Effector memory CD8-positive, alpha-beta T cell (primary cell): ENCODE results near the gene PHLPP2.
A peak's percentile ranks its signal among the peaks of the same experiment; 100 is the strongest.

Experiments
- ATAC-seq: fragments of 150-1000 bp; cut with Tn5 transposase; replicated peaks from 2 replicates; pipeline ENCODE4 v1.10.0; 2021; ENCODE audit warnings: mild to moderate bottlenecking, moderate library complexity
- DNase-seq, 3 experiments: peaks; one replicate each; pipeline ENCODE4 v3.0.0; 2021
- H3K27ac Mint-ChIP-seq, 2 donors: one replicate each; pipeline ENCODE4 v1.8.0; 2022; ENCODE audit warnings: mild to moderate bottlenecking in 2 of 2, mixed read lengths in 2 of 2, moderate library complexity in 2 of 2
- H3K27me3 Mint-ChIP-seq, 2 donors: one replicate each; pipeline ENCODE4 v1.8.0; 2022; ENCODE audit warnings: mixed read lengths in 2 of 2
- H3K36me3 Mint-ChIP-seq: one replicate; pipeline ENCODE4 v1.8.0; 2022; ENCODE audit warnings: mild to moderate bottlenecking, moderate library complexity, mixed read lengths; ENCODE audit not compliant: insufficient read depth
- H3K4me1 Mint-ChIP-seq, 2 donors: one replicate each; pipeline ENCODE4 v1.8.0; 2022; ENCODE audit warnings: low read depth in 2 of 2, mixed read lengths in 2 of 2
- H3K4me3 Mint-ChIP-seq, 2 donors: one replicate each; pipeline ENCODE4 v1.8.0; 2022; ENCODE audit warnings: mild to moderate bottlenecking in 2 of 2, mixed read lengths in 2 of 2, moderate library complexity in 2 of 2
- H3K9me3 Mint-ChIP-seq, 2 donors: one replicate each; pipeline ENCODE4 v1.8.0; 2022; ENCODE audit warnings: mixed read lengths in 2 of 2

PHLPP2 gene

GRCh38 chr16:71737501-71737900 is 13.0 kb upstream of the PHLPP2 start:
- Mint-ChIP-seq H3K36me3 (peaks cover 76% of the 10 kb centered on the region), H3K27ac (no peak overlapping the region), H3K4me3 (no peak overlapping the region), H3K27me3 (no peaks in the 10 kb centered on the region), H3K4me1 (no peaks in the 10 kb centered on the region), H3K9me3 (no peaks in the 10 kb centered on the region)
- no peak for ATAC-seq
- DNase-seq, result no peak

GRCh38 chr16:71734511-71734910 is 10.0 kb upstream of the PHLPP2 start:
- Mint-ChIP-seq H3K27me3 (no peaks in the 10 kb centered on the region), H3K4me1 (no peaks in the 10 kb centered on the region), H3K36me3 (peaks cover 67% of the 10 kb centered on the region), H3K4me3 (no peak overlapping the region), H3K27ac (no peak overlapping the region), H3K9me3 (no peaks in the 10 kb centered on the region)
- ATAC-seq (no peak), DNase-seq (no peak)

- Mint-ChIP-seq H3K36me3 (peaks cover 48% of the 10 kb centered on the region), H3K4me3 (no peak overlapping the region), H3K9me3 (no peaks in the 10 kb centered on the region), H3K27me3 (no peaks in the 10 kb centered on the region), H3K27ac (peak overlapping the region in 1 of 2 donors; percentile 36), H3K4me1 (no peaks in the 10 kb centered on the region)
- no peak for ATAC-seq
- no peak for DNase-seq
Measured at GRCh38 chr16:71732587-71732986, 8.1 kb upstream of the PHLPP2 start.

- no peak overlapping the region for H3K4me3 Mint-ChIP-seq
- no peak for ATAC-seq
- no peaks in the 10 kb centered on the region for H3K27me3 Mint-ChIP-seq
- H3K9me3 Mint-ChIP-seq, result no peaks in the 10 kb centered on the region
- H3K36me3 Mint-ChIP-seq, result peaks cover 20% of the 10 kb centered on the region
- no peak for DNase-seq
- peaks cover 5 to 9% of the 10 kb centered on the region in 2 donors for H3K4me1 Mint-ChIP-seq
- peak overlapping the region in 1 of 2 donors; percentile 29 for H3K27ac Mint-ChIP-seq
Measured at GRCh38 chr16:71727551-71728324, 3.2 kb upstream of the PHLPP2 start.

- Mint-ChIP-seq H3K27me3 (no peaks in the 10 kb centered on the region), H3K9me3 (no peaks in the 10 kb centered on the region), H3K4me3 (no peak overlapping the region), H3K27ac (no peak overlapping the region), H3K4me1 (peaks cover 8 to 17% of the 10 kb centered on the region in 2 donors), H3K36me3 (peaks cover 14% of the 10 kb centered on the region)
- no peak for ATAC-seq
- DNase-seq, result no peak
Measured at GRCh38 chr16:71726476-71727315, 2.2 kb upstream of the PHLPP2 start.

- Mint-ChIP-seq H3K27me3 (no peaks in the 10 kb centered on the region), H3K27ac (peak overlapping the region in 1 of 2 donors; percentile 78), H3K9me3 (no peaks in the 10 kb centered on the region), H3K4me3 (peak overlapping the region; percentile 69 to 94), H3K4me1 (peaks cover 8 to 18% of the 10 kb centered on the region in 2 donors), H3K36me3 (peaks cover 7% of the 10 kb centered on the region)
- peak; percentile 69 to 77 (median 74) for DNase-seq
- ATAC-seq, result peak; percentile 82
Measured at GRCh38 chr16:71723537-71724319, 773 bp downstream of the PHLPP2 start.

- Mint-ChIP-seq H3K4me3 (peak overlapping the region; percentile 89 to 94), H3K27ac (peak overlapping the region; percentile 90 to 92), H3K9me3 (no peaks in the 10 kb centered on the region), H3K36me3 (peaks cover 7% of the 10 kb centered on the region), H3K27me3 (no peaks in the 10 kb centered on the region), H3K4me1 (peaks cover 8 to 18% of the 10 kb centered on the region in 2 donors)
- ATAC-seq, result peak; percentile 31
- DNase-seq, result peak; percentile 25 to 46 (median 43)
Measured at GRCh38 chr16:71722801-71723536, 1.5 kb downstream of the PHLPP2 start.

GRCh38 chr16:71721066-71721740 is 3.3 kb downstream of the PHLPP2 start:
- H3K27me3 Mint-ChIP-seq, result no peaks in the 10 kb centered on the region

GRCh38 chr16:71712501-71712900 is 12.0 kb downstream of the PHLPP2 start:
- DNase-seq, result no peak
- Mint-ChIP-seq H3K27me3 (no peaks in the 10 kb centered on the region), H3K27ac (no peak overlapping the region)

More at GRCh38 chr16:71721066-71721740, 3.3 kb downstream of the PHLPP2 start:
- H3K36me3 Mint-ChIP-seq, result peaks cover 6% of the 10 kb centered on the region
- no peaks in the 10 kb centered on the region for H3K9me3 Mint-ChIP-seq
- no peak for ATAC-seq
- no peak overlapping the region for H3K4me3 Mint-ChIP-seq
- no peak for DNase-seq
- H3K4me1 Mint-ChIP-seq, result peaks cover 8 to 25% of the 10 kb centered on the region in 2 donors
- no peak overlapping the region for H3K27ac Mint-ChIP-seq

GRCh38 chr16:71711789-71712188 is 12.7 kb downstream of the PHLPP2 start:
- ATAC-seq, result no peak
- peak overlapping the region in 1 of 2 donors; percentile 64 for H3K27ac Mint-ChIP-seq
- H3K27me3 Mint-ChIP-seq, result no peaks in the 10 kb centered on the region
- H3K9me3 Mint-ChIP-seq, result no peaks in the 10 kb centered on the region
- H3K36me3 Mint-ChIP-seq, result peaks cover 10% of the 10 kb centered on the region
- no peak for DNase-seq
- H3K4me1 Mint-ChIP-seq, result peaks cover 0 to 18% of the 10 kb centered on the region in 2 donors
- H3K4me3 Mint-ChIP-seq, result no peak overlapping the region

More at GRCh38 chr16:71712501-71712900, 12.0 kb downstream of the PHLPP2 start:
- H3K9me3 Mint-ChIP-seq, result no peaks in the 10 kb centered on the region
- ATAC-seq, result no peak
- peaks cover 10% of the 10 kb centered on the region for H3K36me3 Mint-ChIP-seq
- peaks cover 0 to 19% of the 10 kb centered on the region in 2 donors for H3K4me1 Mint-ChIP-seq
- no peak overlapping the region for H3K4me3 Mint-ChIP-seq

- ATAC-seq (no peak), DNase-seq (no peak)
- no peak overlapping the region for H3K27ac Mint-ChIP-seq
- peaks cover 0 to 10% of the 10 kb centered on the region in 2 donors for H3K4me1 Mint-ChIP-seq
- H3K36me3 Mint-ChIP-seq, result peaks cover 7% of the 10 kb centered on the region
- H3K4me3 Mint-ChIP-seq, result no peak overlapping the region
- H3K27me3 Mint-ChIP-seq, result no peaks in the 10 kb centered on the region
- no peaks in the 10 kb centered on the region for H3K9me3 Mint-ChIP-seq
Measured at GRCh38 chr16:71709229-71709781, 15.2 kb downstream of the PHLPP2 start.

- no peak for ATAC-seq
Measured at GRCh38 chr16:71708696-71709095, 15.8 kb downstream of the PHLPP2 start.

More at GRCh38 chr16:71708696-71709095, 15.8 kb downstream of the PHLPP2 start:
- Mint-ChIP-seq H3K9me3 (no peaks in the 10 kb centered on the region), H3K4me1 (peaks cover 0 to 11% of the 10 kb centered on the region in 2 donors), H3K27ac (no peak overlapping the region), H3K4me3 (no peak overlapping the region), H3K27me3 (no peaks in the 10 kb centered on the region), H3K36me3 (peaks cover 10% of the 10 kb centered on the region)
- DNase-seq, result no peak
